Measurements from ENCODE around the gene MRI1. TPM values are rescaled to one million over a fixed set of nuclear protein-coding genes. Genes with fewer than 3 reads are reported as not detected.

The MRI1 gene
- polyA plus RNA-seq, 1 donor (not counting 4 experiments of a cell fraction or from before 2014, with no cell fraction given): 22.8 TPM

DNA sequence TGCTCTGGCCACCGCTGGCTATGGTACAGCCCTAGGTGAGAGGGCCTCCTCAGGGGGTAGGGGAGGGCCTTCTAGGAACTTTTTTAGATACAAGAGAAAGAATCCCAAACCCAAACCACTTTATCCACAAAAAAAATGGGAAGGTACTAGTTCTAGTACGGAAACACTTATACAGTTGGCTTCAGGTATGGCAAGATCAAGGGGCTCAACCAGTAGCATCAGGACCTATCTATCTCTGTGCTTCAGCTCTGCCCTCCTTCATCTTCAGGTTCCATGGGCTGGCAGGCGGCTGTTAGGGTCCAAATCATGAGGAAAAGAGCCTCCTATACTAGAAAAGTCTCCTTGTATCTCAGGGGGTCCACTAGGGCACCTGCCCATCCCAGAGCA lies 1.8 kb downstream of the MRI1 start:
- no peak for FAIRE-seq
- H3K9me1 ChIP-seq (ENCODE audit: control insufficient read depth, extremely low read depth, insufficient read depth, low read length): no peaks in the 10 kb centered on the region
- no peak overlapping the region for H2AFZ ChIP-seq (ENCODE audit: control insufficient read depth, low read length)
- dilution Hi-C loops (cut with MboI; ENCODE audit: extremely low pct_ligation_motif_present, low sequenced_read_pairs): no loop called here
- H3K9me3 ChIP-seq (ENCODE audit: control insufficient read depth, low read depth, low read length): no peaks in the 10 kb centered on the region
- no peak overlapping the region for H3K27ac ChIP-seq (ENCODE audit: control insufficient read depth, insufficient read depth, low read length)
- H4K20me1 ChIP-seq (ENCODE audit: control insufficient read depth, extremely low read depth, insufficient read depth, low read length): no peaks in the 10 kb centered on the region
- no peaks in the 10 kb centered on the region for H3K27me3 ChIP-seq (ENCODE audit: control insufficient read depth, extremely low read depth, insufficient read depth, low read length)
- no peak overlapping the region for H3K4me3 ChIP-seq (ENCODE audit: control insufficient read depth in 2 of 3, extremely low read depth in 1 of 3, insufficient read depth in 2 of 3, low read depth in 1 of 3, low read length in 3 of 3)
- no peak overlapping the region for H3K4me2 ChIP-seq (ENCODE audit: control insufficient read depth, extremely low read depth, insufficient read depth, low read depth, low read length)
- H3K9ac ChIP-seq (ENCODE audit: control insufficient read depth, extremely low read depth, insufficient read depth, low read length): no peak overlapping the region
- H3K4me1 ChIP-seq (ENCODE audit: control insufficient read depth, extremely low read depth, insufficient read depth, low read length): peaks cover 4% of the 10 kb centered on the region
- no peak for DNase-seq (ENCODE audit: low read depth, low spot score)
- TF ChIP-seq CTCF (optimal IDR thresholded peaks at IDR 0.05 in 1 of 3, IDR thresholded peaks at IDR 0.05 in 1 of 3, conservative IDR thresholded peaks at IDR 0.05 in 1 of 3; ENCODE audit: extremely low read depth in 1 of 3, insufficient read depth in 2 of 3, low read length in 3 of 3): no peak
- TF ChIP-seq EZH2 (IDR thresholded peaks at IDR 0.05; ENCODE audit: low read length): no peak
- peaks cover 26% of the 10 kb centered on the region for H3K79me2 ChIP-seq (ENCODE audit: control insufficient read depth, insufficient read depth, low read length)
- peaks cover 4 to 8% of the 10 kb centered on the region in 2 experiments for H3K36me3 ChIP-seq (ENCODE audit: control insufficient read depth in 2 of 2, extremely low read depth in 1 of 2, insufficient read depth in 2 of 2, low read length in 2 of 2)

DNA sequence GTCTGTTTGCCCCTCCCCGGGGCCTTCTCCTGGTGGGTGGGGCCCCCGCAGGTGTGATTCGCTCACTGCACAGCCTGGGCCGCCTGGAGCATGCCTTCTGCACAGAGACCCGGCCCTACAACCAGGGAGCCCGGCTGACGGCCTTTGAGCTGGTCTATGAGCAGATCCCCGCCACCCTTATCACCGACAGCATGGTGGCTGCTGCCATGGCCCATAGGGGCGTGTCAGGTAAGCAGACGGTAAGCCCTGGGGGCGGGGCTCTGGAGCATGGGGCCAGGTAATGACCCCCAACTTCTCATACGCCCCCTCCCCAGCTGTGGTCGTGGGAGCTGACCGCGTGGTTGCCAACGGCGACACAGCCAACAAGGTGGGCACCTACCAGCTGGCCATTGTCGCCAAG lies 4.2 kb downstream of the MRI1 start:
- DNase-seq (ENCODE audit: low read depth, low spot score) (no peak), FAIRE-seq (no peak)
- dilution Hi-C loops (cut with MboI; ENCODE audit: extremely low pct_ligation_motif_present, low sequenced_read_pairs): no loop called here
- H3K27me3 ChIP-seq (ENCODE audit: control insufficient read depth, extremely low read depth, insufficient read depth, low read length): no peaks in the 10 kb centered on the region
- no peak for TF ChIP-seq CTCF (optimal IDR thresholded peaks at IDR 0.05 in 1 of 3, IDR thresholded peaks at IDR 0.05 in 1 of 3, conservative IDR thresholded peaks at IDR 0.05 in 1 of 3; ENCODE audit: extremely low read depth in 1 of 3, insufficient read depth in 2 of 3, low read length in 3 of 3)
- no peak overlapping the region for H2AFZ ChIP-seq (ENCODE audit: control insufficient read depth, low read length)
- H3K9me1 ChIP-seq (ENCODE audit: control insufficient read depth, extremely low read depth, insufficient read depth, low read length): no peaks in the 10 kb centered on the region
- H3K27ac ChIP-seq (ENCODE audit: control insufficient read depth, insufficient read depth, low read length): no peak overlapping the region
- no peaks in the 10 kb centered on the region for H3K9me3 ChIP-seq (ENCODE audit: control insufficient read depth, low read depth, low read length)
- H3K79me2 ChIP-seq (ENCODE audit: control insufficient read depth, insufficient read depth, low read length): peaks cover 20% of the 10 kb centered on the region
- peaks cover 4% of the 10 kb centered on the region for H3K4me1 ChIP-seq (ENCODE audit: control insufficient read depth, extremely low read depth, insufficient read depth, low read length)
- no peak overlapping the region for H3K4me3 ChIP-seq (ENCODE audit: control insufficient read depth in 2 of 3, extremely low read depth in 1 of 3, insufficient read depth in 2 of 3, low read depth in 1 of 3, low read length in 3 of 3)
- no peaks in the 10 kb centered on the region for H4K20me1 ChIP-seq (ENCODE audit: control insufficient read depth, extremely low read depth, insufficient read depth, low read length)
- peaks cover 5 to 9% of the 10 kb centered on the region in 2 experiments for H3K36me3 ChIP-seq (ENCODE audit: control insufficient read depth in 2 of 2, extremely low read depth in 1 of 2, insufficient read depth in 2 of 2, low read length in 2 of 2)
- no peak overlapping the region for H3K4me2 ChIP-seq (ENCODE audit: control insufficient read depth, extremely low read depth, insufficient read depth, low read depth, low read length)
- no peak overlapping the region for H3K9ac ChIP-seq (ENCODE audit: control insufficient read depth, extremely low read depth, insufficient read depth, low read length)

Data from keratinocyte (primary cell).